GM19239 (cell line): Measurements from ENCODE around the gene TRANK1.

Source experiments
- DNase-seq: peaks from one replicate; pipeline ENCODE4 v3.0.0; 2011; ENCODE audit warnings: low spot score; ENCODE audit not compliant: insufficient read length
- FAIRE-seq: peaks from 2 replicates; lab custom pipeline; 2011; peaks lifted over from hg19 to GRCh38; lab: Jason Lieb, UNC

TRANK1 gene

GRCh38 chr3:36814776-36815175 is 130.1 kb downstream of the TRANK1 start:
- FAIRE-seq = no peak

DNA sequence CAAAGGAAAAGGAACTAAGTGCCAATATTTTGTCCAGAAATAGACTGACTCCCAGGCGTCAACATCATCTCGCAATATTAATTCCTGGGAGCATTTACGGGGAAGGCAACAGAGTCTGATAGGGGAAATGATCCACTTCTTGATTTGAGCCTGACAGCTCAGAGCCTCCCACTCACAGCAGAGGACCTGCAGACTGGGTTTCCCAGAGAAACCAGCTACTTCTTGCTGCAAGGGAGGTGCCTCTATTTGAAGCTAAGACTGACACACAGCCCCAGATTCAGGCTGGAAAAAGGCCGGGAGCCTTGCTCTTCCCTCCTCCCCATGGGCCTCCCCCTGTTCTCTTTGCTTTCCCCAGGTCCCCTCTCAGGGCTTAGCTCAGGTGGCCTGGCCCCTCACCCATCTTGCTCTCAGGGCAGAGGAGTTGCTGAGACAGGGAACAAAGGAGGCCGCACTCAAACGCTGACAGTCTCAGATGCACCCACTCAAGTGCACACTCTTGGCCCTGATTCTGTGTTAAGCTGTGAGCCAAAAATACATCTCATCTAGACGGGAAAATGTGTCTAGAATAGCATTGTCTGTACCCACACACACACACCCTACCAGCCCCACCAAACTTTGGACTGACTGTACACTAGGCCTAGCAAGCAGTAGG is 130.7 kb downstream of the TRANK1 start:
- no peak for FAIRE-seq
- no peak for DNase-seq

More at GRCh38 chr3:36814776-36815175, 130.1 kb downstream of the TRANK1 start:
- DNase-seq = no peak

DNA sequence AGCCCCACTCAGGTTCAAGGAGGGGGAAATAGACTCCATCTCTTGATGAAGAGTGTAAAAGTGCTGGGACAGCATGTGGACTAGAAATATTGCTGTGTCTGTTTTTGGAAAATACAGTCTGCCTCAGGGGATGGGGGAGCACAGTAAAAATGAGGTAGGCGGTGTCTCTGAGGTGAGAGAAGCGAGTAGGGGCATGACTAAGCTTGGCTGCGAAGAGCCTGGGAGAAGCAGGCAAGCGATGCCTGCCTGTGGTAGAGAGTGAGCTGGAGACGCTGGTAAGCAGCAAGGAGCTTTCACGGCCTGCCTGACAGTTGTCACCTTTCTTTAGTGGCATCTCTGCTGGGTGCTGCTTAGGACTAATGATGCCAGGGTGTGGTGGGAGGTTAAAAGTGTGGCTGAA is 131.5 kb downstream of the TRANK1 start:
- FAIRE-seq (no peak), DNase-seq (no peak)

DNA sequence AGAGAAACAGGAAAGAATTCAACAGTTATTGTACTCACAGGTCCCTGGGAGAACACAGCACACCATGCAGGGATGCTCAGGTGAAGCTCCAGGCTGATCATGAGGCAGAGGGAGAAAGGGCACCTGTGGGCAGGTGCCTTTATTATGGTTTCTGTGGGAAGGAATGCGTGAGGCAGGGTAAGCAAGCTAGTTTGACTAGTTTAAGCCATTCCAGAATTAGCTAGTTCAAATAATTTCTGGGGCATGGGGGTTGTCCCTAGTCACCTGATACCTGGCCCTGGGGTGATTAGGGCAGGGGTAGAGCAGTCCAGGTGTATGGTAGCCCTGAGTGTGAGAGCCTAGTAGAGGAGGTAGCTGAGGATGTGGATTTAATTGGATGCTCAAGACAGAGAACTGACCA is 132.6 kb downstream of the TRANK1 start:
- no peak for DNase-seq
- no peak for FAIRE-seq

DNA sequence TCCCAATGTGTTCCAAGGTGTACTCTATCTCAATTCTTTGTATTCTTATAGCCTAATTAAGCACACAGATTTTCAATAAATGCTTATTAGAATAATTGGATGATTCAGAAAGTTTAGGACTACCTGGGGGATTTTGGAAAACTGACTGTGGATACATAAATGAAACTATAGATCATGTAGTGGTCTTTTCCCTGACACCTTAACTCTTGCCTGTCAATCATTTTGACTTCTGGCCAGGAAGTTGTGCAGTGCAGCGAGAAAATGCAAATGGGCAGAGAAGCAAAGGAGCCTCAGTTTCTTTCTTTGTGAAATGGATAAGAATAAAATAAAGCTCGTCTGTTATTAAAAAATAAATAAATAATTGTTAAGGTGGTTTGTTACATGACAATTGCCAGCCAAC is 133.1 kb downstream of the TRANK1 start:
- FAIRE-seq (no peak), DNase-seq (no peak)

GRCh38 chr3:36804295-36805055 is 140.4 kb downstream of the TRANK1 start:
- FAIRE-seq = no peak
- no peak for DNase-seq

DNA sequence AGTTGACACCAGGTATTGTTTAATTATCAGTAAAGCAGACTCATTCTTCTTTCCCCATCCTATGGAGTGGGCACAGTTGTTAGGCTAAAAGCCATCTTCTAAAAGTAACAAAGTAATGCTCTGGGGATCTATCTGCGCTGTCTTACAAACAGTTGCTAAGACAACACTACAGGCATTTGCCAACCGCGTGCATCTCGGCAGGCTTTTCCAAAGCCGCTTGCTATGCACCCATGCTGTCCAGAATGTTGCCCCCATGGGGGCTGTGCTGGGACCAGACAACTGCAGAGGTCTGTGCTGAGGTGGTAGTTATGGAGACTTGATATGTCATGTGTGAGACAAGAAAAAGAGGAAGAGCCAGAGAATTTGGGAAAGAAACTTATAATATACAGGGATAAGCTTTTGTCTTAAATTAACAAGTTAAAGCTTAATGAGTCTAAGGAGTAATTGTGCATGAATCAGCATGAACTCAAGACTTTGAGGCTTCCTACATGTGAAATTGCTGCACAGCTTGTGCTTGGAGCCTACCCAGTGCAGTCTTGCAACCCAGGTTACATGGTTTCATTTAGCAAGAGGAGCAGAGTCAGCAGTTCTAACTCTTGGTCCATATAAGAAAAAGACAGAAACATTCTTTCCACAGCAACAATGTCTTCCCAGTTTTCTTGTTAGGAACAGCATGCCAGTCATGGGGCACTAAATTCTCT is 141.6 kb downstream of the TRANK1 start:
- DNase-seq (no peak), FAIRE-seq (no peak)

- no peak for FAIRE-seq
- no peak for DNase-seq
These were observed 144.2 kb downstream of the TRANK1 start for GRCh38 chr3:36800533-36801116.

GRCh38 chr3:36796881-36797280 is 148.0 kb downstream of the TRANK1 start:
- no peak for FAIRE-seq
- DNase-seq = no peak

DNA sequence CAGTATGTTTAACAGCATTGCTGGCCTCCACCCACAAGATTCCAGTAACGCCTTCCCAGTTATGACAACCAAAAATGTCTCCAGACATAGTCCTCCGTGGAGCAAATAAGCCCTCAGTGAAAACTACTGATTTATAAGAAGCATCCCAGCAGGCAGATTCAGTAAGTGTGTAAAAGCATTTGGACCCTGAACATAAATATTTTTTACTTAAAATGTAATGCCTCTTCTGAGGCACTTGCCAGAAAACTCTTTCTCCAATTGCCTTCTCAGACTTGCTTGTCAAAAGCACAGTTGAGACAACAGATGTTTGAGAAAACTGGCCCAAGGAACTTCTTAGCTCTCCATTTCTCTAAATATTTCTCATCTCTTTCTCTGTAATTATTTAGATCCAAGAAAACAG is 148.7 kb downstream of the TRANK1 start:
- DNase-seq (no peak), FAIRE-seq (no peak)

DNA sequence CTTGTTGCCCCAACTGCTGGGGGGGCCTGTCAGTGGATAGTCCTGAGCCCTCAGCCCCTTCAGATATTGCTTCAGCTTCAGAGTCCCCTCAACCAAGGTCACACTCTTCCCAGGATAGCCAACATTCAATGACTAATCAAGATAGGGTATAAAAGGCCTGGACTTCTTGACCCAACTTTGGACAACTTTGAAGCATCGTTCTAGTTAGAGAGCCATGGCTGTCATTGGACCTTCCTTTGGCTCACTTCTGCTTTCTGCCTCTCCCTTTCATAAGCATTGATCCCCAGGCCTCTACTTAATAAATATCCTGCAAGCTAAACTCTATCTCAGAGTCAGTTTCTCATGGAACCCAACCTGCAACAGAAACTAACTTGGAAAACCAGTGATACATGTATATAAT is 149.2 kb downstream of the TRANK1 start:
- FAIRE-seq (no peak), DNase-seq (no peak)

GRCh38 chr3:36792342-36792741 is 152.5 kb downstream of the TRANK1 start:
- DNase-seq (peak; percentile 12), FAIRE-seq (no peak)

DNA sequence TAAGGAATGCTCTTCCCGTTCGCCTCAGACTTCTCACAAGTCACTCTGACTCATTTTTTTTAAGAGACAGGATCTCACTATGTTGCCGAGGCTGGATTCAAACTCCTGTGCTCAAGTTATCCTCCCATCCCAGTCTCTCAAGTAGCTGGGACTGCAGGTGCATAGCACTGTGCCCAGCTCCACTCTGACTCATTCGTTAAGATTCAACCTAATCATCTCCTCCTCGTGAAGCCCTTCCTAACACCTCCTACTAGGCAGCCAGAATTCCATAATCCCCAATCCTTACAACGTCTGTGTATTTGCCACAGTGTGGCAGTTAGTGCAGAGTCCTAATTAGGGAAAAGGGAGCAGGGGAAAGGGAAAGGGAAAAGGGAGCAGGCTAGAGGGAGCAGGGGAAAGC is 154.1 kb downstream of the TRANK1 start:
- no peak for DNase-seq
- FAIRE-seq = no peak

- no peak for DNase-seq
- no peak for FAIRE-seq
These were observed 157.6 kb downstream of the TRANK1 start for GRCh38 chr3:36786921-36787890.

DNA sequence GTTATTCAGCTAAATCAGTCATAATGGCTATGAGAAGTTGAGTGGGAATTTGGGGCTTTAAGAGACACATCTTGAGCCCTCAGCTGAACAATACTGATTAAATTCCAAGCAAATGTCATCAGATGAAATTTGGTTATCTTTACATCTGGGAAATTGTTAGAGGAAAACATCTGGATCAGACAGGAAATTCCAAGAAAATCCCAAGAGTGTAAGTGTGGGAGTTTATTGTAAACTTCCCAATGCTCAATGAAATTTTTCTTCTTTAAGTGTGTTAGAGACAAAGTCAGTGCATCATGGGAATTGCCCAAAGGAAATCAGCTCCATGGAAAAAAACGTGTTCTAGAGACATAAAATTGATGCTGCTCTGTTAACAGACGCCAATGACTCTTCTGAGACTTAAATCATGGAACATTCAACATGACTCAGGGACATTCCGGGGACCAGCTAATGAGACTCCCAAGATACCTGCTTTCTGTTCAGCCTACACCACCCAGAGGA is 160.7 kb downstream of the TRANK1 start:
- DNase-seq (no peak), FAIRE-seq (no peak)

- FAIRE-seq = no peak
These were observed 167.2 kb downstream of the TRANK1 start for GRCh38 chr3:36777424-36778218.

More at GRCh38 chr3:36777424-36778218, 167.2 kb downstream of the TRANK1 start:
- no peak for DNase-seq
